ENCODE data around the gene ITIH4. TPM values are rescaled to one million over a fixed set of nuclear protein-coding genes. Genes with fewer than 3 reads are reported as not detected.

Gene ITIH4
- total RNA-seq, 1 donor from 2014 or later = 26.9 TPM

DNA sequence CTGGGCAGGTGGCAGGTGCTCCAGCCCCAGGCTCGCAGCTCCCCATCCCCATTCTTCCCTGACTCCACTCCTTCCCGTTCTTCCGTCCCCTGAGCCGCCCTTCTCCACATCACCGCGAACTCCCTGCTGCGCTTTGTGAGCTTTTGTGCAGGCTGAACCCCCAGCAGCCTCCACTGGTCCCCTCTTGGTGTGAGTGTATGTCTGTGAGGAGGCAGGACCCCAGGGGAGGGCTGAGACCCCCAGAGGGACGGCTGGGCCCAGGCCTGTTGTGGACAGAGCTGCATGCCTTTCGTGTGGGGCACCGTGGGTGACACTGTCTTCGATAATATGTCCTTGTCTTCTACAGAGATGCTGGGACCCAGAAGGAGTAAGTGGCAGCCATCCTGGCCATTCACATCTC, 43.2 kb downstream of the ITIH4 start:
- peaks cover 5% of the 10 kb centered on the region for H3K27me3 ChIP-seq
- ATAC-seq (no peak), DNase-seq (no peak)

DNA sequence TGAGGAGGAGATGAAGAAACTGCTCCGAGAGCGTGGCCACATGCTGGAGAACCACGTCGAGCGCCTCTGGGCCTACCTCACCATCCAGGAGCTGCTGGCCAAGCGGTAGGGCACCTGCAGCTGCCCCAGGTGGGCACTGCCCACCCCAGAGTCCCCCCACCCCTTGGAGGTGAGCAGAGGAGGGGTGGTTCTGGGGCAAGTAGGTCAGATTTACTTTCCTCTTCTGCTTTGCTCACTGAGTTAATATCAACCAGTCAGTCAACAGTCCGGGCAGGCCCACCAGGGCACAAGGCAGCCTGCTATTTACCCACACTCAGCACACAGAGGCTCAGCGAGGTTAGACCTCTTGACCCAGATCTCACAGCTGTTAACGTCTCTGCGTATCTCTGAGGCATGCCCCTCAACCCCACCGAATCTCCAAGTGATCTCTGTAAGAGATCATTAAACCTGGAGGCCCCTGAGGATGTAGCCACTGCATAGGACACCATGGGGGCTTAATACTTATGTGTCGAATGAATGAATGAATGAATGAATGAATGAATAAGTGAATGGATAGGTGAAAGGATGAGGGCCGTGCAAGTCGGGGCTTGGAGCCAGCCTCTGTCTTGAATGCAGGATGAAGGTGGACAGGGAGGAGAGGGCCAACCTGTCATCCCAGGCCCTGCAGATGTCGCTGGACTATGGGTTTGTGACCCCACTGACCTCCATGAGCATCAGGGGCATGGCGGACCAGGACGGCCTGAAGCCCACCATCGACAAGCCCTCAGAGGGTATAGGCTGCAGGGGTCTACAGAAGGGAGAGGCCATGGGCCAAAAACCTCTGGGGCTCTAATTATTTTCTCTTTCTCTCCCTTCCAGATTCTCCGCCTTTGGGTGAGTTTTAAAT, 43.9 kb downstream of the ITIH4 start:
- no peaks in the 10 kb centered on the region for H3K36me3 ChIP-seq
- DNase-seq = peak; percentile 46
- no peaks in the 10 kb centered on the region for H3K4me1 ChIP-seq
- H3K27ac ChIP-seq = no peak overlapping the region
- TF ChIP-seq, protein P1, sequence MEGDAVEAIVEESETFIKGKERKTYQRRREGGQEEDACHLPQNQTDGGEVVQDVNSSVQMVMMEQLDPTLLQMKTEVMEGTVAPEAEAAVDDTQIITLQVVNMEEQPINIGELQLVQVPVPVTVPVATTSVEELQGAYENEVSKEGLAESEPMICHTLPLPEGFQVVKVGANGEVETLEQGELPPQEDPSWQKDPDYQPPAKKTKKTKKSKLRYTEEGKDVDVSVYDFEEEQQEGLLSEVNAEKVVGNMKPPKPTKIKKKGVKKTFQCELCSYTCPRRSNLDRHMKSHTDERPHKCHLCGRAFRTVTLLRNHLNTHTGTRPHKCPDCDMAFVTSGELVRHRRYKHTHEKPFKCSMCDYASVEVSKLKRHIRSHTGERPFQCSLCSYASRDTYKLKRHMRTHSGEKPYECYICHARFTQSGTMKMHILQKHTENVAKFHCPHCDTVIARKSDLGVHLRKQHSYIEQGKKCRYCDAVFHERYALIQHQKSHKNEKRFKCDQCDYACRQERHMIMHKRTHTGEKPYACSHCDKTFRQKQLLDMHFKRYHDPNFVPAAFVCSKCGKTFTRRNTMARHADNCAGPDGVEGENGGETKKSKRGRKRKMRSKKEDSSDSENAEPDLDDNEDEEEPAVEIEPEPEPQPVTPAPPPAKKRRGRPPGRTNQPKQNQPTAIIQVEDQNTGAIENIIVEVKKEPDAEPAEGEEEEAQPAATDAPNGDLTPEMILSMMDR (IDR thresholded peaks at IDR 0.05) = no peak
- no peak overlapping the region for H3K4me3 ChIP-seq
- H3K27me3 ChIP-seq = peaks cover 5% of the 10 kb centered on the region
- no peak for ATAC-seq
- no peaks in the 10 kb centered on the region for H3K9me3 ChIP-seq
- intact Hi-C loops (cut with DNase I) = no loop called here

More for the DNA sequence above, 43.2 kb downstream of the ITIH4 start:
- Histone ChIP-seq H3K27ac (no peak overlapping the region), H3K4me1 (no peaks in the 10 kb centered on the region), H3K9me3 (no peaks in the 10 kb centered on the region), H3K4me3 (no peak overlapping the region), H3K36me3 (no peaks in the 10 kb centered on the region)
- intact Hi-C loops (cut with DNase I) = no loop called here
- TF ChIP-seq, protein P1 (IDR thresholded peaks at IDR 0.05) = no peak

DNA sequence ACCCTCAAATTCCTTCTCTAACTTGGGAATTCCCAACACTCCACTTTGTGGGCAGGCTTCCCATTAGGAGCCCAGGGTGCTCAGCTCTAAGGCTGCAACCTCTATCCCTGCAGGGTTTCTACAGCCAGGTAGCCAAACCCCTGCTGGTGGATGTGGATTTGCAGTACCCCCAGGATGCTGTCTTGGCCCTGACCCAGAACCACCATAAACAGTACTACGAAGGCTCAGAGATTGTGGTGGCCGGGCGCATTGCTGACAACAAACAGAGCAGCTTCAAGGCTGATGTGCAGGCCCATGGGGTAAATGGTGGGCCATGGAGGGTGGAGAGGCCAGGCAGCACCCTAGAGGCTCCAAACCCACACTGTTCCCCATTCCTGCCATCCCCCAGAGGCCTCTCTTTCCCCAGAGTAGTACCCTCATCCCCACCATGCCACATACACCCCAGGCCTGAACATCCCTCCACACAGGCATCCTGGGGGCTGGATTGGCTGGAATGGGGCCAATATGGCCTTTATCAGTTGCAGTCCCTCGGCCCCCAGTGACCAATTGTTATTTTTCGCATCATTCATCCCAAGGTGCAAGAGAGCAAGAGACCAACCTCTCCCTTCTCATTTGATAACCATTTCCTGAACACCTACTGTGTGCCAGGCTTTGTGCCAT, 45.4 kb downstream of the ITIH4 start:
- TF ChIP-seq, protein P1 (IDR thresholded peaks at IDR 0.05) = no peak
- H3K4me1 ChIP-seq = no peaks in the 10 kb centered on the region
- no peaks in the 10 kb centered on the region for H3K9me3 ChIP-seq
- H3K4me3 ChIP-seq = no peak overlapping the region
- no peak overlapping the region for H3K27ac ChIP-seq
- ATAC-seq (no peak), DNase-seq (peak; percentile 49)
- intact Hi-C loops (cut with DNase I) = no loop called here
- peaks cover 5% of the 10 kb centered on the region for H3K27me3 ChIP-seq
- H3K36me3 ChIP-seq = no peaks in the 10 kb centered on the region

DNA sequence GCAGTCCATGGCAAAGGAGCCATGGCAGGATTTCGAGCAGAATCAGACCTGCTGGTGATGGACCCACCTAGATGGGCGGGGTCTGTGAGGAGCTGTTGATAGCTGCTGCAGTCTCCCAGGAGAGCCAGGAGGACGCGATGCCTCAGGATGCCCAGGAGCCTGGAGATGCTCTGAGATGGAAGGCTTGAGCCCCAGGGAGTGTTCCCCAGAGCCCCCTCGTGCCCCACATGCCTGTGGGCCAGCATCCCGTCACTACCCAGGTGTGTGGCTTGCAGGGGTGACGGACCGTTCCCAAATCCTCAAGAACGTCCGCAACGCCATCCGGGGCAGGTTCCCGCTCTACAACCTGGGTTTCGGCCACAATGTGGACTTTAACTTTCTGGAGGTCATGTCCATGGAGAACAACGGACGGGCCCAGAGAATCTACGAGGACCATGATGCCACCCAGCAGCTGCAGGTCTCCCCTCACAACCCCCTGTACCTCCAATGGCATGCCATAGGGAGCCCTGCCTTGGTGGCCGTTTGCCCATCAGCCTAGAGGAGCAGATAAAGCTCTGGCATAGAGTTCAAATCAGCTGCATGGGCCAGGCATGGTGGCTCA, 46.4 kb downstream of the ITIH4 start:
- no peak overlapping the region for H3K27ac ChIP-seq
- no peak for ATAC-seq
- no peaks in the 10 kb centered on the region for H3K4me1 ChIP-seq
- TF ChIP-seq, protein P1 (IDR thresholded peaks at IDR 0.05) = no peak
- intact Hi-C loops (cut with DNase I) = no loop called here
- H3K9me3 ChIP-seq = no peaks in the 10 kb centered on the region
- H3K4me3 ChIP-seq = no peak overlapping the region
- peak; percentile 51 for DNase-seq
- H3K36me3 ChIP-seq = no peaks in the 10 kb centered on the region
- peaks cover 5% of the 10 kb centered on the region for H3K27me3 ChIP-seq

DNA sequence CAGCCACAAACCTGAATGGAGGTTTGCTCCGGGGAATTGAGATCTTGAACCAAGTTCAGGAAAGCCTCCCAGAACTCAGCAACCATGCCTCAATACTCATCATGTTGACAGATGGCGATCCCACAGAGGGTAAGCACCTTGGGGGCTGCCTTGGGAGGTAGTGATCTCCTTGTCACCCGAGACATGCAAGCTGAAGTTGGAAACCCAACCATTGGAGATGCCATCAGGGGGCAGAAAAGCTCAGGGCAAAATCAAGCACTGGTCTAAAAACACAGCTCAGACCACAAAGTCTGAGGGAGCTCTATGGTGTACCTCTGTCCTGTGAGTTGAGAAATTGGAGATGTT, 47.3 kb downstream of the ITIH4 start:
- H3K4me3 ChIP-seq = no peak overlapping the region
- H3K27ac ChIP-seq = no peak overlapping the region
- no peaks in the 10 kb centered on the region for H3K36me3 ChIP-seq
- DNase-seq (peak; percentile 5), ATAC-seq (no peak)
- H3K27me3 ChIP-seq = peaks cover 5% of the 10 kb centered on the region
- H3K9me3 ChIP-seq = no peaks in the 10 kb centered on the region
- intact Hi-C loops (cut with DNase I) = no loop called here
- TF ChIP-seq, protein P1 (IDR thresholded peaks at IDR 0.05) = no peak
- H3K4me1 ChIP-seq = no peaks in the 10 kb centered on the region

Measured in upper lobe of right lung (tissue), 1 donor.